GM19099 (cell line): ENCODE data around the gene RARA.

Source experiments
- POLR2A ChIP-seq: IDR thresholded peaks from 3 replicates; pipeline ENCODE4 v1.6.1; 2011; ENCODE audit warnings: low read depth; ENCODE audit not compliant: insufficient read length; ENCODE audit errors: extremely low read depth

RARA gene

DNA sequence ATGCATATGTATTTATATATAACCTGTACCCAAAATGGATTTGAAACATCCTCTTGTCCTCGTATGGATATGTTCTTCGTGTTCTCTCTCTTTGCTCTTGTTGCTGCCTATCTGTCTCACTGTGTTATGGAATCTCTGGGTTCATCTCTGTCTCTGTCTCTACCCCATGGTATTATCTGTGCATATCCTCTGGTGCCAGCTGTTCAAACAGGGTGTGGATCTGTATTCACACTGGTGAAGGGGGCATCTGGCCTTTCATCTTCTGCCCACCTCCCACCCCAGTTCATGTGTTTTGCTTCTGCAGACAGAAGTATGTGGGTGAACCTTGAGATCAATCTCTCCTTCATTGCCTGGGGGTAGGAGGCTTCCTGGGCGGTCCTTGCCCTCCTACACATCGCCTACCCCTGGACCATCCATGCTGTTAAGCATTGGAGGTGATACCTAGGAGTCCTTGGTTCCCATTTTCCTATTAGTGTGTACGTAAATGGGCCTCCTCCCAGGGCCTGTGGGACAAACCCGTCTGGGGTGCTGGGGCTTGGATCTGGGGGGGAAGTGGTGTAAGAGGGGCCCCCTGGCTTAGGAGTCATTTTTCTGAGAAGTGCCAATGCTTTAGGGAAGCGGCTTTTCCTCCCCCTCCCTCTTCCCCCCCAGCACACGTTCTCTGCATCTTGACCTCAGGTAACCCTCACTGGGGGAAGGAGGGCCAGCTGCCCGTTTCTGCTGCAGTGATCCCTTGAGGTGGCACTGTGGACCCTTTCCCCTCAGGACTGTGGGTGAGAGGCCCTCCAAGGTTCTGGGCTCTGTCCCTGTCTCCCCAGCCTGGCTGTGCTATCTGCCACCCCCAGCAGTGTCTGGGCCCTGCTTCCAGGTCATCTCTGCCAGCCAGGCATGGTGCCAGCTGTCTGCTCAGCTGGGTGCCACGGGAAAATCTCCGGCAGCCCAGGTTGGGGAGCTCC, 21.1 kb downstream of the RARA start:
- TF ChIP-seq POLR2A: no peak

DNA sequence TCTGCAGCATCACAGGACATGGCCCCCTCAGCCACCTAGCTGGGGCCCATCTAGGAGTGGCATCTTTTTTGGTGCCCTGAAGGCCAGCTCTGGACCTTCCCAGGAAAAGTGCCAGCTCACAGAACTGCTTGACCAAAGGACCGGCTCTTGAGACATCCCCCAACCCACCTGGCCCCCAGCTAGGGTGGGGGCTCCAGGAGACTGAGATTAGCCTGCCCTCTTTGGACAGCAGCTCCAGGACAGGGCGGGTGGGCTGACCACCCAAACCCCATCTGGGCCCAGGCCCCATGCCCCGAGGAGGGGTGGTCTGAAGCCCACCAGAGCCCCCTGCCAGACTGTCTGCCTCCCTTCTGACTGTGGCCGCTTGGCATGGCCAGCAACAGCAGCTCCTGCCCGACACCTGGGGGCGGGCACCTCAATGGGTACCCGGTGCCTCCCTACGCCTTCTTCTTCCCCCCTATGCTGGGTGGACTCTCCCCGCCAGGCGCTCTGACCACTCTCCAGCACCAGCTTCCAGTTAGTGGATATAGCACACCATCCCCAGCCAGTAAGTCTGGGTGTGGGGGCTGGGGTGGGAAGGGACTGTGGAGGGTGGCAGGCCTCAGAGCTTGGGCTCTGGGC, 22.0 kb downstream of the RARA start:
- TF ChIP-seq POLR2A: no peak

DNA sequence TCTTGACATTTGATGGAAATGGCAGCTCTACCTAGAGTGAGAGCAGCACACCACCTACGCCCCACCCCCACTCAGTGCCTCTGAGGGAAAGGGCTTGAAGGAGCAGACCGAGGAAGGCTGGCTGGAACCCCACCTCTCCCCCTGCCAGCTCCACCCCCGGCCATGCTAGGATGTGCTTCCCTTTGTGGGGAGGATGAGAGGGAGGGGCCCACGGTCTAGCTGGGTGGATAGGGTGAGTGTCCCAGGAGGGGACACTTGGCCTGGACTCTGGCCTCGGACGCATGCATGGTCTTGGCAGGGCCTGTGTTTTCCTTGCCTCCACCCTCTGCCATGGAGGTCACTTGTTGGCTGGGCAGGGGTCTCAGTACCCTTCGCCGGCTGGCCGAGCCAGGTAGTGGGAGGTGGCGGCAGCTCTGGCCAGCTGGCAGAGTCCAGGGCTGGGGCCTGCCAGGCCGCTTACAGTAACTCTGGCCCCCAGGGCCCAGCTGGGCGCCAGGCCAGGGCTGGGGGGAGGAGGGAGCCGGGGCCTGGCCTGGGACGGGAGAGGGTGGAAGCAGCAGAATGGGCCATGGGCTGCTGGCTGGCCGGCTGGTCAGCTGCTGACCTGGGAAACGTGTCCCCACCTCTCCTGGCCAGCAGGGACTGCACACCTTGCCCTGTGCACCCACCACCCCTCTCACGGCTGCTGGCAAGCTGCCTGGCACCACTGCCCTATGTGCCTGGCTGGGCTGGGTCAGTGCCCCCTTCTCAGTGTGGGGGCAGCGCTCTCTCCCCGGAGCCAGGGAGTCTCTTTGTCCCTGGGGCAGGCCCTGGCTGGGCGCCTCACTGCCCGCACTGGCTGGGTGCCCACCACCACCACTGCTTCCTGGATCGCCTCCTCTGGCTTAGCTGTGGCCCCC, 23.0 kb downstream of the RARA start:
- no peak for TF ChIP-seq POLR2A

DNA sequence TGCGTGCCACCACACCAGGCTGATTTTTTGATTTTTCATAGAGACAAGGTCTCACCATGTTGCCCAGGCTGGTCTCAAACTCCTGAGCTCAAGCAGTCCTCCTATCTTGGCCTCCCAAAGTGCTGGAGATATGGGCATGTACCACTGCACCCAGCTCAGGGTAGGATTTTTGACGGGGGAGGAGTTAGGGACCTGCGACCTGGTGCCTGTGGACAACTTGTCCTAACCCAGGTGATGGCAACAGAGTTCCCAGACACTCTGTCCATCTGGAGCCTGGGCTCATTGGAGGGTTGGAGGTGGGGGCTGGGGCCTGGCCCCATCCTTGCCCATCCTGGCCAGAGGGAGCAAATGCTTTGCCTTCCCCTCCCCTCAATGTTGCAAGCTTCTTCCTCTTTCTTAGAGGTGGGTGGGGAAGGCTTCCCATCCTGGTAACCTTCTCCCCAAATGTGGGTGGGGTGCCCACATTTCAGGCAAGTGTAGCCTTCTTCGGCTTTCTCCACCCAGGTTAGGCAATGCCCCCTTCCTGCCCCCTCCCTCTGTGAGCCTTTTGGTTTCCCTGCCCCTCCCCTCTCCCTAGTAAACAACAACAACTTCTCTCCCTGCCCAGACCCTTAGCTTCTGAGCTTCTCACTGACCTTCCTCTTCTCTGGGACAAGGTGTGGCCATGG, 24.9 kb downstream of the RARA start:
- TF ChIP-seq POLR2A: no peak

DNA sequence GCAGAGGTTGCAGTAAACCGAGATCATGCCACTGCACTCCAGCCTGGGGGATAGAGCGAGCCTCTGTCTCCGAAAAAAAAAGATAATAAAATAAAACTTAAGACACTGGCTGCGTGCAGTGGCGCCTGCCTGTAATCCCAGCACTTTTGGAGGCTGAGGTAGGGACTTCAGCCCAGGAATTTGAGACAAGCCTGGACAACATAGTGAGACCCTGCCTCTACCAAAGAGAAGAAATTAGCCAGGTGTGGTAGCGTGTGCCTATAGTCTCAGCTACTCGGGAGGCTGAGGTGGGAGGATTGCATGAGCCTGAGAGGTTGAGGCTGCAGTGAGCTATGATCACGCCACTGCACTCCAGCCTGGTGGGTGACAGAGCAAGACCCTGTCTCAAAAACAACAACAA, 26.6 kb downstream of the RARA start:
- no peak for TF ChIP-seq POLR2A

DNA sequence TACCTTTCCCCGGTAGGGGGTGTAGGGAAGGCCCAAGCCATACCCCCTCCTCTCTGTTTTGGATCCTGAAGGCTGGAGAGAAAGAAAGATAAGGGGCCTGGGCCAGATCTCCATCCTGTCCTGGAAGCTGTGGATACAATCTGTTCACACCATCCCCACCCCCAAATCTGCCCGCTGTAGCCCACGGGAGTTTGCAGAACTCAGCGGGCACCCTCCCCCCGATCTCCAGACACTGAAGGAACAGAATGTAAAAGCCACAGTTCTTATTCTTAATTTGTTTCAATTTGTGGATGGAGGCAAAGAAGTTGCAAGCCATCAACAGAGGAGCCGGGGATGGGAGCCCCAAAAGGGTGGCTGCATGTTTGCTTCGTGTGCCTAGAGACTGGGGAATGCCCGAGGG, 28.4 kb downstream of the RARA start:
- TF ChIP-seq POLR2A: no peak

DNA sequence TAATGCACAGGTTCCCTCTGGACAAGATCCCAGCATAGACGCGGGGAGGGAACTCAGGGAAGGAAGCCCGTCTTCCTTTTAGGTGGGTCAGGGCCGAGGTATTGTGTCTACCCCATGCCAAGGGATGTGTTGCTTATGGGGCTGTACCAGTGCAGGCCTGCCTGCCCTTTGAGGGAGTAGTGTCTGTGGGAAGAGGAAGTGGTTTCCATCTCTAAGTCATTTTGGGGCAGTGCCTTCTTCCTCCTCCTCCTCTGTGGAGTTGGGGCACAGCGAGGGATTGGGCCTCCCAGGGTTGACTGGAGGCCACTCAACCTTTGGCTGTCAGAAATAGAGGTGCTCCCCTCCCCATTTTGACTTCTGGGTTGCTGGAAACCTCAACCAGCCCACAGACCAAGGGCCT, 29.1 kb downstream of the RARA start:
- no peak for TF ChIP-seq POLR2A

DNA sequence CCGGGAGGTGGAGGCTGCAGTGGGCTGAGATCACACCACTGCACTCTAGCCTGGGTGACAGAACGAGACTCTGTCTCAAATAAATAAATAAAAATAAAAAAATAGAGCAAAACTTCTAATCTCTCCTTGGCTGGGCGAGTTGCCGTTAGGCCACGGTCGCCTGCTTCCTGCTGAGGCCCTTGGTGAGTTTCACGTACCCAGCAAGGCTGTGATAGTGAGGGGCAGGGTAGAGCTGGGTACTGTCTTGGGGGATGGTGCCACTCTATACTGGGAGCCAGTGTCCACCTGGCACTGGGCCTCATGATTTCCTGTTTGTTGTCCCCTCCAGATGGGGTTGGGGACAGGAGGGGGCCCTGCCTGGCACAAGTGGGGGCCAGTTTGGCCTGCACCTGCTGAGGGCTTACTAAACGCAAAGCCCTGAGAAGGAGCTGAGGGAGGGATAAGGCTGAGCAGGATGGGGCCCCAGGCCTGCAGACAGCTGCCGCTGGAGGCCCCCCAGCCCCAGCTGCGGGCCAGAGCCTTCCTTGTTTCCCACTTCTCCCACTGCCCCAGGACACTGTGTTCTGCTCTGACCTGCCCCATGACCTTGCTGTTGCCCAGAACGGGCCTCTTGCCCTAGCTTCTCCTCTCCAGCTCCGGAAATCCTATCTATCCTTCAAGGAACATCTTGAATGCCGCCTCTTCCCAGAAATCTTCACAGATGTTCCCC, 30.1 kb downstream of the RARA start:
- TF ChIP-seq POLR2A: no peak

DNA sequence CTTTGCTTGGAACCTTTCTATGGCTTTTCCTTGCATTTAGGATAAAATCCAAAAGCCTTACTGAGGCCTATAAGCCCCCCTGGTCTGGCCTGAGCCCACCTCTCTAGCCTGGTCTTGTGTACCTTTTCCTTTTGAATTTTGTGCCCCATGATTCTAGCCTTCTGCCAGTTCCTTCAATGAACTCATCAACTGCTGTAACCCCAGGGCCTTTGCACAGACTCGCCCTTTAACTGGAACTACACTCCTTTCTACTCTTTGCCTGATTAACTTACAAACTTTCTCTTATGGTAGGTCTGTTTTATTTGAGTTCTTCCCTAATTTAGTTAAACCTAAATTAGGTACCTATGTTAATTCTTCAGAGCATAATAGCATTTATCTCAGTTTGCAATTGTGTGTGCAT, 31.3 kb downstream of the RARA start:
- no peak for TF ChIP-seq POLR2A

DNA sequence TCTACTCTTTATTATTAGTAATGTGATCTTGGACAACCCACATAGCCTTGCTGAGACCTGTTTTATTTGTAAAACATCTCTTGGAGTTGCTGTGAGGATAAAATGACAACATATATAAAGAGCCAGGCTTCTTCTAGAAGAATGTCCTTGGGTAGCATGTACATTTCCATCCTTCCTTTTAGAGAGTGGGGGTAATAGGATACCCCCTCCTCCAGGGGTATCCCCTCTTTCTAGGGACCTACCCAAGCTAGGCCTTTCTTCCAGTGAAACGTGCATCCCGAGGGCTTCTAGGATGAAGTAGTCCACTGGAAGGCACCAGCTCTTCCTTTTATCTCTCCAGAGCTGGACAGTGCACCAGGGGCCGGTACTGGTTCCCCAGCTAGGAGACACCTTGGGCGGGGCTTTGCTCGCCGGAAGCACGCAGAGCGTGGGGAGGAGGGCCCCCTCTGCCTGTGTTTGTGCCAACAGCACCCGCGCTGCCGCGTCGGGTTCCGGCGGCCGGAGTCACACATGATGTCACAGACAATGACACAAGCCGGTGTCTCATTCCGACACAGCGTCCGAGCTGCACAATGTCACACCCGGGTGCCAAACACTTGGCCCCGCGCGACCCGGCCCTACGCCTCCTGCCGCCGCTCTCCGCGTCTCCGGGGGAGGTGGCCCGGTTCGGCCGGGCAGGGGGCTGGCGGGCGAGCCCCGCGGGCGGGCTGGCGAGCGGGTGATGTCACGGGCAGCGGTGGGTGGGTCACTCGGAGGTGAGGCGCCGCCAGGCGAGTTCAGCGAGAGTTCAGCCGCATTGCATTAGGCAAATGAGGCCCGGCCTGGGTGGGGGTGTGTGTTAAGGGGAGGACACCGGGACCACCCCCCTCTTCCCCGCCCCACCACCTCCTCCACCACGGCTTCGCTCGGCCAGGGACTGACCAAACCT, 32.2 kb downstream of the RARA start:
- TF ChIP-seq POLR2A: peak; percentile 31

DNA sequence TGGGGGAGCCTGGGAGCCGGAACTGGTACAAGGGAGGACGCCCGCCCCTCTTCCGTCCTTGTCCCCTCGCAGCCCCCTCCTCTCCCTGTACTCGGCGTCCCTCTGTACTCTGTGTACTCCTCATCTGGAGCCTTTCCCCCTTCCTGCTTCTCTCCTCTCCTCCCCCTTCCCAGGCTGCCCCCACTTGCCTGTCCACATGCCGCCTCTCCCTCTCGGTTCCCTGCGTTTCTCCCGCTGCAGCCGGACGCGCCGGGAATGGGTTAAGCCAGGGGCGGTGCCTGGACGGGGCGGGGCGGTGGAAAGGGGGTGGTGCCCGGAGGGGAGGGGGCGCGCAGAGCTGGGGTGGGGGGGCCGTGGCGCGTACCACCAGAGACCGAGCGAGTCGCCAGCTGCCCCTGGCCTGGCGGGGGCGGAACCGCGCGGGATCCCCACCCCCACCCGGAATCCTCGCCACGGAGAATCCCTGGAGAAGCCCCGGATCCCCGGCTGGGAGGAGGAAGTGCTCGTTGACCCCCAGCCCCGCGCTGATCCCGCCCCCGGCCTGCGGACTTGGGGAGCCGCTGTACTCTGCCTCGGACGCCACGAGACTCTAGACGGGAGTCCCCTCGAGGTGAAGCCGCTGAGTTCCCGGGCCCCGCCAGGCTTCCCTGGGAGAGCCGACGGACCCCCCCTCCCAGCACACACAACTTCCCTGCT, 33.0 kb downstream of the RARA start:
- TF ChIP-seq POLR2A: no peak

DNA sequence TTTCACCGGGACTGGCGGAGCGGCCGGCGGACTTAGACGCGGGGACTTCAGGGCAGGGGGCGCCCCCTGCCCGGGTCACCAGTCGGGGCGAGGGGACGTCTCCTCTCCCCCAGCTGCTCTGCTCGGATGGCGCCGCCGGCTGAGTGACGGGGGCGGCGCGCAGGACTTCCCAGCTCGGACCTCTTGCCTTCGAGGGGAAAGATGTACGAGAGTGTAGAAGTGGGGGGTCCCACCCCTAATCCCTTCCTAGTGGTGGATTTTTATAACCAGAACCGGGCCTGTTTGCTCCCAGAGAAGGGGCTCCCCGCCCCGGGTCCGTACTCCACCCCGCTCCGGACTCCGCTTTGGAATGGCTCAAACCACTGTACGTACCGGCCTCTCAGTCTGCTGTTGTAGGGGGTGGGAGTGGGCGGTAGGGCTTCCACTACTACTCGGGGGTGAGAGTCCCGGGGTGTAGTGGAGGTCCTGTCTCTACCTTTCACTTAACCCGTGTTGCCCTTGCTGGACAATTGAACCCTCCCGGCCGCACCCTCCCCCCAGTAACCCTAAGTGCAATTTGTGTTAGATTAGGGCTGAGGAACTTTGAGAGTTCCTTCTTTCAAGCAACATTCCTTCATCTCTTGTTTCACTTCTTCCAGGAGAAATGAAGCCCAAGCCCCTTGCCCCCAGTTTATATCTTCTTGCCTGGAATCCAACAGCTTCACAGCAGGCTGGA, 33.7 kb downstream of the RARA start:
- TF ChIP-seq POLR2A: no peak
